ENCODE results near the gene MADD.

- TF ChIP-seq REST (IDR thresholded peaks at IDR 0.05; ENCODE audit: unreplicated experiment) (no peak), CTCF (conservative IDR thresholded peaks at IDR 0.05; ENCODE audit: low read depth in 2 of 2) (no peak), ETS1 (IDR thresholded peaks at IDR 0.05) (no peak), EZH2 (IDR thresholded peaks at IDR 0.05; ENCODE audit: low read depth, unreplicated experiment) (no peak), POLR2AphosphoS5 (IDR thresholded peaks at IDR 0.05; ENCODE audit: low read depth) (no peak), ZNF331 (CRISPR knock-in tag; IDR thresholded peaks at IDR 0.05; ENCODE audit: low read depth) (no peak), JUNB (IDR thresholded peaks at IDR 0.05; ENCODE audit: unreplicated experiment) (no peak), NANOG (IDR thresholded peaks at IDR 0.05; ENCODE audit: borderline replicate concordance) (no peak)
These were observed 65.8 kb downstream of the MADD start for GRCh38 chr11:47335733-47336132.

Data from GM23338 (cell line).